AG04450 (cell line): ENCODE measurements around the gene TRIM61. TPM values are rescaled to one million over a fixed set of nuclear protein-coding genes. Genes with fewer than 3 reads are reported as not detected.
"Not testable (repeated sequence)": the region's sequence is repeated elsewhere in the genome, so short reads cannot be mapped to it uniquely, and the experiment has no call there.

Experiments
- CTCF ChIA-PET: fragments of 300-600, 350-600 bp; formaldehyde crosslinking; extraction: SDS; loops from one replicate; lab custom pipeline; 2022; ENCODE audit warnings: antibody characterized with exemption, inconsistent platforms; lab: Charles Lee
- POLR2A ChIA-PET: fragments of 350-600 bp; formaldehyde crosslinking; extraction: SDS; loops from one replicate; lab custom pipeline; 2021; ENCODE audit warnings: antibody characterized with exemption, inconsistent platforms; lab: Yijun Ruan, JAX
- DNase-seq: peaks from one replicate; pipeline ENCODE4 v3.0.0-alpha.2; 2011; ENCODE audit warnings: low read depth, low spot score
- H3K27ac ChIP-seq: one replicate; pipeline ENCODE4 v1.5.1; 2012; ENCODE audit warnings: low read depth, low read length, control low read depth
- H3K27me3 ChIP-seq: one replicate; pipeline ENCODE4 v1.6.0; 2012; ENCODE audit warnings: low read length; ENCODE audit not compliant: control insufficient read depth, insufficient read depth
- H3K4me3 ChIP-seq: 2 replicates; pipeline ENCODE4 v1.5.1; 2011; ENCODE audit warnings: mild to moderate bottlenecking, low read depth, low read length, control low read depth
- H3K9me3 ChIP-seq: 2 replicates; pipeline ENCODE4 v1.5.1; 2012; ENCODE audit warnings: low read length; ENCODE audit not compliant: control insufficient read depth, insufficient read depth
- CTCF ChIP-seq: IDR thresholded peaks from 2 replicates; pipeline ENCODE4 v1.5.1; 2011; ENCODE audit warnings: low read depth, low read length, control low read depth, inconsistent platforms
- polyA plus RNA-seq: library from polyadenylated mRNA; depleted of rRNA; stranded (reverse); fragments of >200 nt; gene quantifications from 2 replicates; pipeline ENCODE4 v1.2.3, GENCODE V29; 2011

Gene TRIM61
- polyA plus RNA-seq, 1 experiment, result 2.4 TPM

GRCh38 chr4:165005352-165005925 is 28.0 kb upstream of the TRIM61 start:
- ChIA-PET CTCF (no interaction called here), POLR2A (no interaction called here)
- H3K27ac ChIP-seq, result no peak overlapping the region

GRCh38 chr4:165001957-165002356 is 24.5 kb upstream of the TRIM61 start:
- H3K27me3 ChIP-seq, H3K4me3 ChIP-seq, H3K27ac ChIP-seq, H3K9me3 ChIP-seq, CTCF ChIA-PET, POLR2A ChIA-PET, DNase-seq: not testable (repeated sequence)

More at GRCh38 chr4:165005352-165005925, 28.0 kb upstream of the TRIM61 start:
- H3K27me3 ChIP-seq, result no peaks in the 10 kb centered on the region
- no peak for TF ChIP-seq CTCF
- no peaks in the 10 kb centered on the region; the same call in 1 of the 2 replicates for H3K9me3 ChIP-seq
- no peak overlapping the region for H3K4me3 ChIP-seq
- no peak for DNase-seq

GRCh38 chr4:164998526-164999080 is 21.1 kb upstream of the TRIM61 start:
- H3K4me3 ChIP-seq, POLR2A ChIA-PET, CTCF ChIA-PET, H3K27ac ChIP-seq, DNase-seq, H3K9me3 ChIP-seq, H3K27me3 ChIP-seq: not testable (repeated sequence)

- DNase-seq, result no peak
- POLR2A ChIA-PET, result no interaction called here
- Histone ChIP-seq H3K27me3 (no peaks in the 10 kb centered on the region), H3K4me3 (no peak overlapping the region), H3K9me3 (no peaks in the 10 kb centered on the region; the same call in 1 of the 2 replicates), H3K27ac (no peak overlapping the region)
- CTCF ChIA-PET, result no interaction called here
- TF ChIP-seq CTCF, result no peak
These were observed 20.5 kb upstream of the TRIM61 start for GRCh38 chr4:164997941-164998340.

GRCh38 chr4:164997324-164997723 is 19.9 kb upstream of the TRIM61 start:
- Histone ChIP-seq H3K4me3 (no peak overlapping the region), H3K27me3 (no peaks in the 10 kb centered on the region), H3K9me3 (no peaks in the 10 kb centered on the region; the same call in 1 of the 2 replicates), H3K27ac (no peak overlapping the region)
- CTCF ChIA-PET, result no interaction called here
- DNase-seq, result no peak
- POLR2A ChIA-PET, result no interaction called here
- no peak for TF ChIP-seq CTCF

GRCh38 chr4:164996123-164996522 is 18.7 kb upstream of the TRIM61 start:
- DNase-seq, H3K4me3 ChIP-seq, H3K27me3 ChIP-seq, CTCF ChIA-PET, POLR2A ChIA-PET, H3K9me3 ChIP-seq, H3K27ac ChIP-seq: not testable (repeated sequence)

GRCh38 chr4:164990786-164991185 is 13.3 kb upstream of the TRIM61 start:
- CTCF ChIA-PET, POLR2A ChIA-PET, H3K9me3 ChIP-seq, H3K27me3 ChIP-seq, H3K4me3 ChIP-seq, DNase-seq, H3K27ac ChIP-seq: not testable (repeated sequence)
